GF-D8 (cell line): Measurements from ENCODE around the gene CDR2.
"Not testable (repeated sequence)": the region's sequence is repeated elsewhere in the genome, so short reads cannot be mapped to it uniquely, and the experiment has no call there.

Source experiments
- DNase-seq: peaks from one replicate; lab custom pipeline; 2025; lab: John Stamatoyannopoulos, UW

CDR2 gene

GRCh38 chr16:22307838-22308237, 66.6 kb downstream of the CDR2 start:
- no peak for DNase-seq

GRCh38 chr16:22306788-22307187, 67.6 kb downstream of the CDR2 start:
- DNase-seq: no peak

GRCh38 chr16:22304411-22304810, 70.0 kb downstream of the CDR2 start:
- no peak for DNase-seq

GRCh38 chr16:22302776-22303363, 71.5 kb downstream of the CDR2 start:
- DNase-seq: no peak

- not testable (repeated sequence) for DNase-seq
Measured at GRCh38 chr16:22301423-22301822, 73.0 kb downstream of the CDR2 start.

GRCh38 chr16:22300427-22301071, 73.9 kb downstream of the CDR2 start:
- DNase-seq: no peak

- DNase-seq: no peak
Measured at GRCh38 chr16:22299036-22299435, 75.4 kb downstream of the CDR2 start.

- peak; percentile 81 for DNase-seq
Measured at GRCh38 chr16:22297871-22298733, 76.3 kb downstream of the CDR2 start.

- peak; percentile 90 for DNase-seq
Measured at GRCh38 chr16:22297114-22297870, 77.1 kb downstream of the CDR2 start, which contains the start of gene POLR3E. Gene POLR3E (plus strand): TSS chr16:22297409. CDS start chr16:22302969, 5,560 bp downstream.

- DNase-seq: no peak
Measured at GRCh38 chr16:22296225-22297113, 78.0 kb downstream of the CDR2 start.
